Peyer's patch (tissue), 4 donors: Measurements from ENCODE around the gene SERHL2. TPM values are rescaled to one million over a fixed set of nuclear protein-coding genes. Genes with fewer than 3 reads are reported as not detected.

Source experiments
- DNase-seq, 3 donors: peaks; one replicate each; pipeline ENCODE4 v3.0.0-alpha.2; 2017 to 2019
- H3K27ac ChIP-seq, 4 donors: fragments of 200-600 bp; sonication (generic); one replicate each; pipeline ENCODE4 v1.5.1; 2016 to 2019
- H3K27me3 ChIP-seq, 2 donors: fragments of 200-600 bp; sonication (generic); one replicate each; pipeline ENCODE4 v1.5.1; 2019
- H3K36me3 ChIP-seq, 3 donors: fragments of 200-600 bp; sonication (generic); one replicate each; pipeline ENCODE4 v1.5.1; 2016 to 2019
- H3K4me1 ChIP-seq, 4 donors: fragments of 200-600 bp; sonication (generic); one replicate each; pipeline ENCODE4 v1.5.1; 2016 to 2019
- H3K4me3 ChIP-seq, 4 donors: fragments of 200-600 bp; sonication (generic); 1 replicate in 3 of 4; 2 replicates in 1 of 4; pipeline ENCODE4 v1.5.1; 2016 to 2019; ENCODE audit warnings: mild to moderate bottlenecking in 1 of 4
- H3K9me3 ChIP-seq, 4 donors: fragments of 200-600 bp; sonication (generic); one replicate each; pipeline ENCODE4 v1.5.1; 2016 to 2019; ENCODE audit warnings: mild to moderate bottlenecking in 1 of 4
- POLR2A ChIP-seq, 2 donors: fragments of 450-650 bp; IDR thresholded peaks; one replicate each; pipeline ENCODE4 v1.5.1; 2017; ENCODE audit warnings: antibody characterized with exemption in 2 of 2, mild to moderate bottlenecking in 2 of 2, moderate library complexity in 2 of 2
- total RNA-seq, 4 donors: library from RNA; depleted of rRNA; stranded (reverse); fragments of >200 nt; gene quantifications; one replicate each; pipeline ENCODE4 v1.1.0, GENCODE V29; 2016
- TF ChIP-seq, protein P1 (sequence below), 6 experiments: fragments of 450-650 bp in 4 of 6; fragments of 200-600 bp in 2 of 6; sonication (generic) in 1 of 6; IDR thresholded peaks; one replicate each; pipeline ENCODE4 v1.5.1; 2017 to 2019; ENCODE audit warnings: antibody characterized with exemption in 6 of 6, mild to moderate bottlenecking in 3 of 6, moderate library complexity in 1 of 6

SERHL2 gene
- total RNA-seq, 4 donors from 2014 or later = 1.7 to 11.6 (median 3.2) TPM; not detected in 1

DNA sequence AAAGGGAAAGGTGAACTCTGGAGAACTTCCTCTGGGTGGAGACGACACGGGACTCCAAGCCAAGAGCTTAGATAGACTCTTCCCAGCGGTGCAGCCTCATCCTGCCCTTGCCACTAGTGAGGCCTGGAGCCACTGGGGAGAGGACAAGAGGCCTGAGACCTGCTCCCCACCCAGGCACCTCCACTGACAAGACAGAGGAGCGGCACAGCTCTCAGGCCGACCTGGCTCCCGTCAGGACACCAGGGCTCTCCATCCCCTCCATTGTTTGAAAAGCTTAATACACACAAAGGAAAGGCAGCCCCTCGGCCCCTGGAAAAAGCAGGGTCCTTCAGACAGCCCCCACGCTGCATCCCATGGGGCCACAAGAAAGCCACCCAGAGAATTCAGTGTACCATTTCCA, 31.3 kb downstream of the SERHL2 start:
- no peak overlapping the region for H3K27ac ChIP-seq
- no peak overlapping the region for H3K4me3 ChIP-seq
- H3K4me1 ChIP-seq = peaks cover 0 to 8% (median 0%) of the 10 kb centered on the region in 4 donors
- no peak for DNase-seq
- no peak for TF ChIP-seq POLR2A (IDR thresholded peaks at IDR 0.05)
- TF ChIP-seq, protein P1, sequence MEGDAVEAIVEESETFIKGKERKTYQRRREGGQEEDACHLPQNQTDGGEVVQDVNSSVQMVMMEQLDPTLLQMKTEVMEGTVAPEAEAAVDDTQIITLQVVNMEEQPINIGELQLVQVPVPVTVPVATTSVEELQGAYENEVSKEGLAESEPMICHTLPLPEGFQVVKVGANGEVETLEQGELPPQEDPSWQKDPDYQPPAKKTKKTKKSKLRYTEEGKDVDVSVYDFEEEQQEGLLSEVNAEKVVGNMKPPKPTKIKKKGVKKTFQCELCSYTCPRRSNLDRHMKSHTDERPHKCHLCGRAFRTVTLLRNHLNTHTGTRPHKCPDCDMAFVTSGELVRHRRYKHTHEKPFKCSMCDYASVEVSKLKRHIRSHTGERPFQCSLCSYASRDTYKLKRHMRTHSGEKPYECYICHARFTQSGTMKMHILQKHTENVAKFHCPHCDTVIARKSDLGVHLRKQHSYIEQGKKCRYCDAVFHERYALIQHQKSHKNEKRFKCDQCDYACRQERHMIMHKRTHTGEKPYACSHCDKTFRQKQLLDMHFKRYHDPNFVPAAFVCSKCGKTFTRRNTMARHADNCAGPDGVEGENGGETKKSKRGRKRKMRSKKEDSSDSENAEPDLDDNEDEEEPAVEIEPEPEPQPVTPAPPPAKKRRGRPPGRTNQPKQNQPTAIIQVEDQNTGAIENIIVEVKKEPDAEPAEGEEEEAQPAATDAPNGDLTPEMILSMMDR (IDR thresholded peaks at IDR 0.05) = no peak
- H3K36me3 ChIP-seq = peaks cover 0 to 67% (median 0%) of the 10 kb centered on the region in 3 donors
- H3K27me3 ChIP-seq = no peaks in the 10 kb centered on the region
- no peaks in the 10 kb centered on the region for H3K9me3 ChIP-seq

DNA sequence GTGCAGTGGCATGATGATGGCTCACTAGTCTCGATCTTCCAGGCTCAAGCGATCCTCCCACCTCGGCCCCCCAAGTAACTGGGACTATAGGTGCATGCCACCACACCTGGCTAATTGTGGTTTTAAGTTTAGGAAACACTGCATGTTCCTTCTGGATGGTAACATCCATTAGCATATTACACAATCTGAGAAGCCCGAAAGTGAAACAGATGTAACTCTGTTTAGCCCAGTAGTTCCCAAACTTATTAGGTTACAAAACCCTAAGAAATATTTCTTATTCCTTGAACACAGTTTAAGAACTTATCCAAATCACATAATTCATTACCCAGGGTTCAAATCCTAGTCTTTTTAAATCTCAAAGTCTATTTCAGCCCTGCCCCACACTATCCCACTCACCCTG, 32.6 kb downstream of the SERHL2 start:
- no peaks in the 10 kb centered on the region for H3K27me3 ChIP-seq
- no peak for DNase-seq
- H3K27ac ChIP-seq = no peak overlapping the region
- H3K9me3 ChIP-seq = no peaks in the 10 kb centered on the region
- no peak overlapping the region for H3K4me3 ChIP-seq
- peaks cover 0 to 78% (median 0%) of the 10 kb centered on the region in 3 donors for H3K36me3 ChIP-seq
- peaks cover 0 to 8% (median 0%) of the 10 kb centered on the region in 4 donors for H3K4me1 ChIP-seq
- TF ChIP-seq, protein P1 (IDR thresholded peaks at IDR 0.05) = no peak
- no peak for TF ChIP-seq POLR2A (IDR thresholded peaks at IDR 0.05)

DNA sequence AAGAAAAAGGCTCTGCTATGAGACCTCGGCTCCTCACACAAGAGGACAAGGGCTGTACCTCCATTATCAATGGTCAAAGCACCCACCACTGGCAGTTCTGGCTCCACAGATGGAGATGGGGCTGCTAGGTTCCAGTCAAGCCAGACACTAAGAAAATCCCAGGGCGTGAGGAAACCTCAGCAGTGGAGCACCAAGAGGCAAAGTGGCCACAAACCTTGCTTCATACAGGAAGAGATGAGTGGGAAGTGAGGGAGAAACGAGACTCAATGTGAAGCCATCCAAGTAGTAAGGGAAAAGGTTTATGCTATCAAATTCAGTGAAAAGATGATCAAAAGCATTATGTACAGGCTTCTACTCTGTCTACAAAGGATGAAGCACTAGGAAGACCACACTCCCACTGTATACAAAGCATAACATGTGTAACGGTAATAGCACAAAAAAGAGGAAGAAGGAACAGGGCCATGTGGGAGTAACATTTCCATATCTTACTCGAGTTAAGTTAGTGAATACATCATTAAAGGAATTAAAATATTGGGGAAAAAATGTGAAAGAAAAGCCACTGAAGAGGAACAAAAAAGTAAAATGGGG, 33.9 kb downstream of the SERHL2 start:
- H3K27me3 ChIP-seq = no peaks in the 10 kb centered on the region
- peaks cover 0 to under 1% (median 0%) of the 10 kb centered on the region in 4 donors for H3K4me1 ChIP-seq
- DNase-seq = no peak
- H3K4me3 ChIP-seq = no peak overlapping the region
- H3K9me3 ChIP-seq = no peaks in the 10 kb centered on the region
- no peak overlapping the region for H3K27ac ChIP-seq
- TF ChIP-seq POLR2A (IDR thresholded peaks at IDR 0.05) = no peak
- TF ChIP-seq, protein P1 (IDR thresholded peaks at IDR 0.05) = no peak
- peaks cover 0 to 91% (median 0%) of the 10 kb centered on the region in 3 donors for H3K36me3 ChIP-seq

DNA sequence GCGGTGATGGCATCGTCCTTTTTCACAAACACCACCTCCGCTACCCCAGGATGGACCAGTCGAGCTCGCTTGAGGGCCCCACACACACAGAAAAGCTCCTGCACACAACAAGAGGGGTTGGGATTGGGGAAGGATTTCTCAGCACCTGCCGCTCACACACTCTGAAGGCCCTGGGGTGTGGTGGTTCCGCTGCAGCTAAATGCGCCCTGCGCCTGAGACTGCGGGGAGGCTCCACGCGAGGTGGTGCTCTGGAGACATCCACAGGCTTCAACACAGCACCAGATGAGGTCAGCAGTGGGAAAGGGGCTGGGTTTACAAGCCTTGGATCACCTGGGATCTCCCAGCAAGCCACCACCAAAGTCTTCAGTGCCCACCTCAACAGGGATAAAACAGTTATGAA, 38.2 kb downstream of the SERHL2 start:
- peaks cover 0 to 95% (median 0%) of the 10 kb centered on the region in 3 donors for H3K36me3 ChIP-seq
- no peak overlapping the region for H3K27ac ChIP-seq
- DNase-seq = no peak

DNA sequence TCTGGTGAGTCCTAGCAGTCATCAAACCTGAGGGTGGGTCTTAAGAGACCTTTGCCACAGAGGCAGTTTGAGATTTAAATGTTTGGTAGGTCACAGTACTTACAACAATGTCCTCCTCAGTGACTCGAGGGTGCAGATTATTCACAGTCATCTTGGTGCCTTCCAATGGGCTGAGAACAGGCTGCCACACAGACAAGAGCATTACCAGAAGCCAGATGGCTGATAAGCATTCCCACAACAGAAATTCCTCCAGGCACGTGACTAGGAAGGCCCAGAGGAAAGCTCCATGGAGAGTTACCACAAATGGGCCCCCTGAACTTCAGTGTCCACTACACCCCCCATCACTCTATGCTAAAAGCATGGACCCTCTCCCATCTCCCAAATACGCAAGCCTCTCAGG, 41.7 kb downstream of the SERHL2 start:
- H3K4me1 ChIP-seq = no peaks in the 10 kb centered on the region
- H3K27me3 ChIP-seq = no peaks in the 10 kb centered on the region
- no peak overlapping the region for H3K27ac ChIP-seq
- DNase-seq = no peak
- TF ChIP-seq, protein P1 (IDR thresholded peaks at IDR 0.05) = no peak
- no peak for TF ChIP-seq POLR2A (IDR thresholded peaks at IDR 0.05)
- H3K4me3 ChIP-seq = no peak overlapping the region
- no peaks in the 10 kb centered on the region for H3K9me3 ChIP-seq
- H3K36me3 ChIP-seq = peaks cover 0 to 98% (median 0%) of the 10 kb centered on the region in 3 donors

More for the DNA sequence above, 38.2 kb downstream of the SERHL2 start:
- Histone ChIP-seq H3K4me3 (no peak overlapping the region), H3K27me3 (no peaks in the 10 kb centered on the region), H3K4me1 (no peaks in the 10 kb centered on the region), H3K9me3 (no peaks in the 10 kb centered on the region)
- no peak for TF ChIP-seq POLR2A (IDR thresholded peaks at IDR 0.05)
- TF ChIP-seq, protein P1 (IDR thresholded peaks at IDR 0.05) = no peak
